A549 (cell line): ENCODE results near the gene RAB26. TPM values are rescaled to one million over a fixed set of nuclear protein-coding genes. Genes with fewer than 3 reads are reported as not detected.
A peak's percentile ranks its signal among the peaks of the same experiment; 100 is the strongest.
"Not testable (repeated sequence)": the region's sequence is repeated elsewhere in the genome, so short reads cannot be mapped to it uniquely, and the experiment has no call there.

Experiments
- ATAC-seq, 2 experiments: fragments of 200-7000 bp in 1 of 2; fragments of >200 bp in 1 of 2; cut with Nextera tagmentation in 1 of 2; cut with Tn5 transposase in 1 of 2; 3 replicates each; pipeline versions ENCODE4 v1.8.0 to v1.9.1; 2018 to 2020; ENCODE audit warnings: mild to moderate bottlenecking in 1 of 2, moderate library complexity in 1 of 2
- CTCF ChIA-PET: fragments of 300-600 bp; sonication (Branson Sonifier 250); formaldehyde crosslinking; extraction: SDS; loops from one replicate; lab custom pipeline; 2021; ENCODE audit warnings: antibody characterized with exemption, inconsistent platforms; lab: Yijun Ruan, JAX
- POLR2A ChIA-PET: fragments of 350-600 bp; formaldehyde crosslinking; extraction: SDS; loops from one replicate; lab custom pipeline; 2021; ENCODE audit warnings: antibody characterized with exemption, inconsistent platforms; lab: Yijun Ruan, JAX
- DNase-seq, 2 experiments: peaks; one replicate each; pipeline versions ENCODE4 v3.0.0 to v3.0.0-alpha.2; 2011 to 2016; ENCODE audit warnings: low read depth in 1 of 2, low spot score in 1 of 2
- FAIRE-seq: peaks from 2 replicates; lab custom pipeline; 2011; peaks lifted over from hg19 to GRCh38; lab: Jason Lieb, UNC
- H3K27ac ChIP-seq, 2 experiments: fragments of >200 bp; sonication (Bioruptor Twin); formaldehyde crosslinking; 3 replicates each; pipeline ENCODE4 v1.5.1; 2016 to 2017
- H3K4me1 ChIP-seq: fragments of >200 bp; sonication (Bioruptor Twin); formaldehyde crosslinking; 3 replicates; pipeline ENCODE4 v1.6.1; 2016
- H3K4me2 ChIP-seq: fragments of >200 bp; sonication (Bioruptor Twin); formaldehyde crosslinking; 3 replicates; pipeline ENCODE4 v1.6.1; 2016
- H3K4me3 ChIP-seq: fragments of >200 bp; sonication (Bioruptor Twin); formaldehyde crosslinking; 3 replicates; pipeline ENCODE4 v1.5.1; 2016
- H3K9me3 ChIP-seq: fragments of >200 bp; sonication (Bioruptor Twin); formaldehyde crosslinking; 3 replicates; pipeline ENCODE4 v1.6.1; 2016
- FOSB ChIP-seq: fragments of 250-450 bp; sonication (Bioruptor Pico); IDR thresholded peaks from 2 replicates; pipeline ENCODE4 v1.5.0; 2020; ENCODE audit warnings: mild to moderate bottlenecking, moderate library complexity
- HDAC2 ChIP-seq: fragments of 200-600 bp; sonication (generic); IDR thresholded peaks from 2 replicates; pipeline ENCODE4 v1.6.1; 2016
- SMC3 ChIP-seq: fragments of >200 bp; sonication (Bioruptor Twin); formaldehyde crosslinking; IDR thresholded peaks from 3 replicates; pipeline ENCODE4 v1.6.1; 2018; ENCODE audit warnings: inconsistent platforms
- SREBF2 ChIP-seq: fragments of 450-650 bp; IDR thresholded peaks from 2 replicates; pipeline ENCODE4 v1.6.1; 2014; ENCODE audit warnings: mild to moderate bottlenecking, moderate library complexity
- ZC3H11A ChIP-seq: fragments of 450-650 bp; IDR thresholded peaks from 2 replicates; pipeline ENCODE4 v1.6.1; 2014; ENCODE audit warnings: antibody characterized with exemption, mild to moderate bottlenecking
- WGBS: methylation state at CpG from one replicate; pipeline ENCODE4 v1.1.6; 2017; ENCODE audit errors: missing lambda C conversion rate; 5-methylcytosine and 5-hydroxymethylcytosine counted together
- polyA plus RNA-seq, 4 experiments: library from polyadenylated mRNA; depleted of rRNA in 3 of 4; stranded (reverse); fragments of >200 nt; fragmentation: RNase III in 1 of 4; extraction: RNeasy Plus Mini Kit Qiagen cat#74134 plus additional on column Dnase treatment in 1 of 4; gene quantifications; 2 replicates in 3 of 4; 3 replicates in 1 of 4; pipeline ENCODE4 v1.2.3, GENCODE V29; 2011 to 2017
- small RNA-seq, 6 experiments: library from RNA; depleted of rRNA; stranded (forward); fragments of <200 nt; gene quantifications; one replicate each; pipeline ENCODE3, GENCODE V24; 2012
- TF ChIP-seq, protein P1 (sequence below): IDR thresholded peaks from 2 replicates; pipeline ENCODE4 v1.6.1; 2012
- TF ChIP-seq, protein P2 (sequence below): fragments of >200 bp; sonication (Bioruptor Twin); formaldehyde crosslinking; IDR thresholded peaks from 3 replicates; pipeline ENCODE4 v1.5.1; 2016
- TF ChIP-seq, protein P3 (sequence below): IDR thresholded peaks from 2 replicates; pipeline ENCODE4 v1.6.1; 2012; ENCODE audit warnings: low read depth, borderline replicate concordance

Gene RAB26
- polyA plus RNA-seq, 2 of the 4 experiments (the other 2 are of a cell fraction), result 6.7 TPM

DNA sequence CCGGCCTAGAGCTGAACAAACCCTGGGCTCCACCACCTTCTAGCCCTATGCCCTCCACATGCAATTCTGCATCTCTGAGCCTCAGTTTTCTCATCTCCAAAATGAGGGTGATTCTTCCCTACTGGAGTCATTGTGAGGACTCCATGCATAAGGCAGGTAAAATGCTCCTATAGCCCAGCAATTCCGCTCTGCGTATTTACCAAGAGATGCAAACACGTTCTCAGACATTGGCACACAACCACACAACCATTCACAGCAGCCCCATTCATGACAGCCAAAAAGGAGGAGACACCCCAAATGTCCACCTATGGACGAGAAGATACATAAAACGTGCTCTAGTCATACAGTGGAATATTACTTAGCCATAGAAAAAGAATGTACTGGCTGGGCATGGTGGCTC, 51.9 kb downstream of the RAB26 start:
- POLR2A ChIA-PET, result interaction anchor here (1.8 kb wide), 1 partner anchor 45 kb away, joined by 4 read pairs; the partner anchor contains the start of gene TRAF7
- FAIRE-seq (no peak), DNase-seq (no peak), ATAC-seq (no peak)
- H3K4me3 ChIP-seq, result no peak overlapping the region
- 79% methylated on average over 6 of the region's 6 CpGs for WGBS
- H3K4me1 ChIP-seq, result peaks cover 6% of the 10 kb centered on the region
- CTCF ChIA-PET, result interaction anchor here (1.1 to 1.2 kb wide), 2 partner anchors 11 to 32 kb away, joined by 3 read pairs; no protein-coding TSS in a partner anchor
- H3K4me2 ChIP-seq, result no peak overlapping the region
- H3K27ac ChIP-seq, result no peak overlapping the region
- H3K9me3 ChIP-seq, result no peaks in the 10 kb centered on the region
- TF ChIP-seq SREBF2, result no peak
- no peak for TF ChIP-seq SMC3
- TF ChIP-seq FOSB (CRISPR knock-in tag), result no peak
- TF ChIP-seq, protein P1, sequence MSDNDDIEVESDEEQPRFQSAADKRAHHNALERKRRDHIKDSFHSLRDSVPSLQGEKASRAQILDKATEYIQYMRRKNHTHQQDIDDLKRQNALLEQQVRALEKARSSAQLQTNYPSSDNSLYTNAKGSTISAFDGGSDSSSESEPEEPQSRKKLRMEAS, result no peak
- TF ChIP-seq, protein P2, sequence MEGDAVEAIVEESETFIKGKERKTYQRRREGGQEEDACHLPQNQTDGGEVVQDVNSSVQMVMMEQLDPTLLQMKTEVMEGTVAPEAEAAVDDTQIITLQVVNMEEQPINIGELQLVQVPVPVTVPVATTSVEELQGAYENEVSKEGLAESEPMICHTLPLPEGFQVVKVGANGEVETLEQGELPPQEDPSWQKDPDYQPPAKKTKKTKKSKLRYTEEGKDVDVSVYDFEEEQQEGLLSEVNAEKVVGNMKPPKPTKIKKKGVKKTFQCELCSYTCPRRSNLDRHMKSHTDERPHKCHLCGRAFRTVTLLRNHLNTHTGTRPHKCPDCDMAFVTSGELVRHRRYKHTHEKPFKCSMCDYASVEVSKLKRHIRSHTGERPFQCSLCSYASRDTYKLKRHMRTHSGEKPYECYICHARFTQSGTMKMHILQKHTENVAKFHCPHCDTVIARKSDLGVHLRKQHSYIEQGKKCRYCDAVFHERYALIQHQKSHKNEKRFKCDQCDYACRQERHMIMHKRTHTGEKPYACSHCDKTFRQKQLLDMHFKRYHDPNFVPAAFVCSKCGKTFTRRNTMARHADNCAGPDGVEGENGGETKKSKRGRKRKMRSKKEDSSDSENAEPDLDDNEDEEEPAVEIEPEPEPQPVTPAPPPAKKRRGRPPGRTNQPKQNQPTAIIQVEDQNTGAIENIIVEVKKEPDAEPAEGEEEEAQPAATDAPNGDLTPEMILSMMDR, result no peak
- TF ChIP-seq HDAC2, result no peak
- TF ChIP-seq, protein P3, sequence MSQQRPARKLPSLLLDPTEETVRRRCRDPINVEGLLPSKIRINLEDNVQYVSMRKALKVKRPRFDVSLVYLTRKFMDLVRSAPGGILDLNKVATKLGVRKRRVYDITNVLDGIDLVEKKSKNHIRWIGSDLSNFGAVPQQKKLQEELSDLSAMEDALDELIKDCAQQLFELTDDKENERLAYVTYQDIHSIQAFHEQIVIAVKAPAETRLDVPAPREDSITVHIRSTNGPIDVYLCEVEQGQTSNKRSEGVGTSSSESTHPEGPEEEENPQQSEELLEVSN, result no peak

DNA sequence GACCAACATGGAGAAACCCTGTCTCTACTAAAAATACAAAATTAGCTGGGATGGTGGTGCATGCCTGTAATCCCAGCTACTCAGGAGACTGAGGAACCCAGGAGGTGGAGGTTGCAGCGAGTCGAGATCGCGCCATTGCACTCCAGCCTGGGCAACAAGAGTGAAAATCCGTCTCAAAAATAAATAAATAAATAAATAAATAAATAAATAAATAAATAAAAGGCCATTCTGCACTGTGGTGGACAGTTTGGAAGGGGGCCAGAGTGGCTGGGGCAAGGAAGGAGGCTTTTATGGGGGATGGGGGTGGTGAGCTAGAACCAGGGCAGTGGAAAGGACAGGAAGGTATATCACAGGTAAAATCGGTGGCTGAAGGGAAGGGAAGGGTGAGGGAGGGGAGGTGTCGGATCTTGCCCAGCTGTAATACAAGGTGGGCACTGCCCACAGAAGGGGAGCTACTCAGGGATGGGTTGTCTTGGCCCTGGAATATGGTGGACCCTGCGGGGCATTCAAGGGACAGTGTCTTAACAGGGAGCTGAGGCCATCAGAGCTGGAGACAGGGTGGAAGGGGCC, 54.8 kb downstream of the RAB26 start:
- WGBS, result 93% methylated on average over 8 of the region's 8 CpGs
- ChIA-PET POLR2A (interaction anchor here (0.8 to 1.6 kb wide), 2 partner anchors 12 to 48 kb away, joined by 3 to 8 read pairs; partner anchors contain the start of genes PGP and TRAF7), CTCF (interaction anchor here (1.2 to 2.6 kb wide), 2 partner anchors 9 to 137 kb away, joined by 4 to 25 read pairs; partner anchors contain the start of gene ABCA3)
- H3K4me2 ChIP-seq, H3K4me1 ChIP-seq, H3K9me3 ChIP-seq, FAIRE-seq, H3K27ac ChIP-seq, H3K4me3 ChIP-seq, DNase-seq, ATAC-seq: not testable (repeated sequence)
- TF ChIP-seq ZC3H11A, result peak; percentile 69

Small RNA genes lying within 50 kb of the gene (small RNA-seq; reads per million reads assigned to genes)
- gene MIR3180-5, result 0 reads per million in 6 experiments
- 0 reads per million in 6 experiments for gene MIR4516
- 0 reads per million in 6 experiments for gene RF00019
- gene SNORD60, result 0 reads per million in 6 experiments

Other genes starting within 250 kb of the RAB26 start
- 1.1 and 1.5 TPM in 2 replicates for gene HS3ST6, start 230.2 kb upstream of the RAB26 start, polyA plus RNA-seq (2011; rRNA removed)
- 1.4 to 2.6 TPM (median 2.0 TPM) in 3 replicates for gene HS3ST6, start 230.2 kb upstream of the RAB26 start, polyA plus RNA-seq (2017; fragmentation: RNase III; extraction: RNeasy Plus Mini Kit Qiagen cat#74134 plus additional on column Dnase treatment)
- 27.7 and 34.4 TPM in 2 replicates for gene MSRB1, start 205.4 kb upstream of the RAB26 start, polyA plus RNA-seq (2011; rRNA removed)
- gene MSRB1, start 205.4 kb upstream of the RAB26 start, polyA plus RNA-seq (2017; fragmentation: RNase III; extraction: RNeasy Plus Mini Kit Qiagen cat#74134 plus additional on column Dnase treatment), result 27.7 to 38.4 TPM (median 37.5 TPM) in 3 replicates
- gene RPL3L, start 193.9 kb upstream of the RAB26 start, polyA plus RNA-seq (2011; rRNA removed), result not detected in 2 replicates
- gene RPL3L, start 193.9 kb upstream of the RAB26 start, polyA plus RNA-seq (2017; fragmentation: RNase III; extraction: RNeasy Plus Mini Kit Qiagen cat#74134 plus additional on column Dnase treatment), result 0.20 TPM in 1 of 3 replicates, not detected in the others
- gene NDUFB10, start 189.1 kb upstream of the RAB26 start, polyA plus RNA-seq (2011; rRNA removed), result 151 and 198 TPM in 2 replicates
- gene NDUFB10, start 189.1 kb upstream of the RAB26 start, polyA plus RNA-seq (2017; fragmentation: RNase III; extraction: RNeasy Plus Mini Kit Qiagen cat#74134 plus additional on column Dnase treatment), result 367 to 410 TPM (median 389 TPM) in 3 replicates
- gene RPS2, start 183.8 kb upstream of the RAB26 start, polyA plus RNA-seq (2011; rRNA removed), result 2,621 and 3,507 TPM in 2 replicates
- 3,378 to 3,689 TPM (median 3,626 TPM) in 3 replicates for gene RPS2, start 183.8 kb upstream of the RAB26 start, polyA plus RNA-seq (2017; fragmentation: RNase III; extraction: RNeasy Plus Mini Kit Qiagen cat#74134 plus additional on column Dnase treatment)
- not detected in 2 replicates for gene RNF151, start 181.8 kb upstream of the RAB26 start, polyA plus RNA-seq (2011; rRNA removed)
- gene RNF151, start 181.8 kb upstream of the RAB26 start, polyA plus RNA-seq (2017; fragmentation: RNase III; extraction: RNeasy Plus Mini Kit Qiagen cat#74134 plus additional on column Dnase treatment), result not detected in 3 replicates
- 21.9 and 25.9 TPM in 2 replicates for gene TBL3, start 176.6 kb upstream of the RAB26 start, polyA plus RNA-seq (2011; rRNA removed)
- gene TBL3, start 176.6 kb upstream of the RAB26 start, polyA plus RNA-seq (2017; fragmentation: RNase III; extraction: RNeasy Plus Mini Kit Qiagen cat#74134 plus additional on column Dnase treatment), result 41.9 to 45.0 TPM (median 42.8 TPM) in 3 replicates
- not detected in 2 replicates for gene NOXO1, start 167.2 kb upstream of the RAB26 start, polyA plus RNA-seq (2011; rRNA removed)
- gene NOXO1, start 167.2 kb upstream of the RAB26 start, polyA plus RNA-seq (2017; fragmentation: RNase III; extraction: RNeasy Plus Mini Kit Qiagen cat#74134 plus additional on column Dnase treatment), result 0.25 to 0.32 TPM (median 0.26 TPM) in 3 replicates
- gene GFER, start 164.4 kb upstream of the RAB26 start, polyA plus RNA-seq (2011; rRNA removed), result 11.9 and 12.9 TPM in 2 replicates
- 33.9 to 34.9 TPM (median 34.8 TPM) in 3 replicates for gene GFER, start 164.4 kb upstream of the RAB26 start, polyA plus RNA-seq (2017; fragmentation: RNase III; extraction: RNeasy Plus Mini Kit Qiagen cat#74134 plus additional on column Dnase treatment)
- 4.9 and 5.7 TPM in 2 replicates for gene SYNGR3, start 158.7 kb upstream of the RAB26 start, polyA plus RNA-seq (2011; rRNA removed)
- 4.1 to 5.0 TPM (median 4.4 TPM) in 3 replicates for gene SYNGR3, start 158.7 kb upstream of the RAB26 start, polyA plus RNA-seq (2017; fragmentation: RNase III; extraction: RNeasy Plus Mini Kit Qiagen cat#74134 plus additional on column Dnase treatment)
- gene ZNF598, start 138.8 kb upstream of the RAB26 start, polyA plus RNA-seq (2011; rRNA removed), result 15.3 and 17.7 TPM in 2 replicates
- 32.7 to 35.0 TPM (median 33.8 TPM) in 3 replicates for gene ZNF598, start 138.8 kb upstream of the RAB26 start, polyA plus RNA-seq (2017; fragmentation: RNase III; extraction: RNeasy Plus Mini Kit Qiagen cat#74134 plus additional on column Dnase treatment)
- gene NPW, start 128.8 kb upstream of the RAB26 start, polyA plus RNA-seq (2011; rRNA removed), result 0.13 and 0.26 TPM in 2 replicates
- 1.0 to 1.6 TPM (median 1.2 TPM) in 3 replicates for gene NPW, start 128.8 kb upstream of the RAB26 start, polyA plus RNA-seq (2017; fragmentation: RNase III; extraction: RNeasy Plus Mini Kit Qiagen cat#74134 plus additional on column Dnase treatment)
- 33.1 and 35.0 TPM in 2 replicates for gene NHERF2, start 121.7 kb upstream of the RAB26 start, polyA plus RNA-seq (2011; rRNA removed)
- gene NHERF2, start 121.7 kb upstream of the RAB26 start, polyA plus RNA-seq (2017; fragmentation: RNase III; extraction: RNeasy Plus Mini Kit Qiagen cat#74134 plus additional on column Dnase treatment), result 27.3 to 32.3 TPM (median 31.0 TPM) in 3 replicates
- 28.8 and 34.8 TPM in 2 replicates for gene NTHL1, start 100.8 kb upstream of the RAB26 start, polyA plus RNA-seq (2011; rRNA removed)
- gene NTHL1, start 100.8 kb upstream of the RAB26 start, polyA plus RNA-seq (2017; fragmentation: RNase III; extraction: RNeasy Plus Mini Kit Qiagen cat#74134 plus additional on column Dnase treatment), result 41.4 to 42.3 TPM (median 42.1 TPM) in 3 replicates
- gene TSC2, start 100.6 kb upstream of the RAB26 start, polyA plus RNA-seq (2011; rRNA removed), result 32.6 and 41.7 TPM in 2 replicates
- gene TSC2, start 100.6 kb upstream of the RAB26 start, polyA plus RNA-seq (2017; fragmentation: RNase III; extraction: RNeasy Plus Mini Kit Qiagen cat#74134 plus additional on column Dnase treatment), result 42.0 to 47.3 TPM (median 45.1 TPM) in 3 replicates
- gene PKD1, start 12.7 kb upstream of the RAB26 start, polyA plus RNA-seq (2011; rRNA removed), result 11.5 and 17.3 TPM in 2 replicates
- gene PKD1, start 12.7 kb upstream of the RAB26 start, polyA plus RNA-seq (2017; fragmentation: RNase III; extraction: RNeasy Plus Mini Kit Qiagen cat#74134 plus additional on column Dnase treatment), result 38.4 to 39.7 TPM (median 39.2 TPM) in 3 replicates
- 31.9 and 32.0 TPM in 2 replicates for gene TRAF7, start 7.2 kb downstream of the RAB26 start, polyA plus RNA-seq (2011; rRNA removed)
- 47.6 to 50.0 TPM (median 48.1 TPM) in 3 replicates for gene TRAF7, start 7.2 kb downstream of the RAB26 start, polyA plus RNA-seq (2017; fragmentation: RNase III; extraction: RNeasy Plus Mini Kit Qiagen cat#74134 plus additional on column Dnase treatment)
- 0.13 and 0.27 TPM in 2 replicates for gene CASKIN1, start 48.0 kb downstream of the RAB26 start, polyA plus RNA-seq (2011; rRNA removed)
- 0.72 to 1.0 TPM (median 0.87 TPM) in 3 replicates for gene CASKIN1, start 48.0 kb downstream of the RAB26 start, polyA plus RNA-seq (2017; fragmentation: RNase III; extraction: RNeasy Plus Mini Kit Qiagen cat#74134 plus additional on column Dnase treatment)
- 46.8 and 49.5 TPM in 2 replicates for gene MLST8, start 56.8 kb downstream of the RAB26 start, polyA plus RNA-seq (2011; rRNA removed)
- gene MLST8, start 56.8 kb downstream of the RAB26 start, polyA plus RNA-seq (2017; fragmentation: RNase III; extraction: RNeasy Plus Mini Kit Qiagen cat#74134 plus additional on column Dnase treatment), result 48.4 to 53.9 TPM (median 50.4 TPM) in 3 replicates
- 2.0 and 3.1 TPM in 2 replicates for gene BRICD5, start 62.2 kb downstream of the RAB26 start, polyA plus RNA-seq (2011; rRNA removed)
- 7.4 to 11.6 TPM (median 9.1 TPM) in 3 replicates for gene BRICD5, start 62.2 kb downstream of the RAB26 start, polyA plus RNA-seq (2017; fragmentation: RNase III; extraction: RNeasy Plus Mini Kit Qiagen cat#74134 plus additional on column Dnase treatment)
- 13.9 and 15.0 TPM in 2 replicates for gene PGP, start 66.2 kb downstream of the RAB26 start, polyA plus RNA-seq (2011; rRNA removed)
- gene PGP, start 66.2 kb downstream of the RAB26 start, polyA plus RNA-seq (2017; fragmentation: RNase III; extraction: RNeasy Plus Mini Kit Qiagen cat#74134 plus additional on column Dnase treatment), result 27.7 to 33.7 TPM (median 31.9 TPM) in 3 replicates
- 10.4 and 11.0 TPM in 2 replicates for gene E4F1, start 75.0 kb downstream of the RAB26 start, polyA plus RNA-seq (2011; rRNA removed)
- gene E4F1, start 75.0 kb downstream of the RAB26 start, polyA plus RNA-seq (2017; fragmentation: RNase III; extraction: RNeasy Plus Mini Kit Qiagen cat#74134 plus additional on column Dnase treatment), result 22.0 to 24.4 TPM (median 23.3 TPM) in 3 replicates
- gene DNASE1L2, start 87.8 kb downstream of the RAB26 start, polyA plus RNA-seq (2011; rRNA removed), result 0.36 and 0.65 TPM in 2 replicates
- 0.88 to 1.5 TPM (median 1.2 TPM) in 3 replicates for gene DNASE1L2, start 87.8 kb downstream of the RAB26 start, polyA plus RNA-seq (2017; fragmentation: RNase III; extraction: RNeasy Plus Mini Kit Qiagen cat#74134 plus additional on column Dnase treatment)
- gene ECI1, start 103.0 kb downstream of the RAB26 start, polyA plus RNA-seq (2011; rRNA removed), result 41.8 and 47.9 TPM in 2 replicates
- gene ECI1, start 103.0 kb downstream of the RAB26 start, polyA plus RNA-seq (2017; fragmentation: RNase III; extraction: RNeasy Plus Mini Kit Qiagen cat#74134 plus additional on column Dnase treatment), result 40.9 to 41.9 TPM (median 41.5 TPM) in 3 replicates
- 163 and 183 TPM in 2 replicates for gene RNPS1, start 119.5 kb downstream of the RAB26 start, polyA plus RNA-seq (2011; rRNA removed)
- 197 to 206 TPM (median 200 TPM) in 3 replicates for gene RNPS1, start 119.5 kb downstream of the RAB26 start, polyA plus RNA-seq (2017; fragmentation: RNase III; extraction: RNeasy Plus Mini Kit Qiagen cat#74134 plus additional on column Dnase treatment)
- 6.4 and 7.6 TPM in 2 replicates for gene ABCA3, start 192.1 kb downstream of the RAB26 start, polyA plus RNA-seq (2011; rRNA removed)
- gene ABCA3, start 192.1 kb downstream of the RAB26 start, polyA plus RNA-seq (2017; fragmentation: RNase III; extraction: RNeasy Plus Mini Kit Qiagen cat#74134 plus additional on column Dnase treatment), result 8.6 to 10.7 TPM (median 9.9 TPM) in 3 replicates